ENCODE data around the gene IRF9. TPM values are rescaled to one million over a fixed set of nuclear protein-coding genes. Genes with fewer than 3 reads are reported as not detected.

The IRF9 gene
- total RNA-seq, 1 experiment from 2014 or later = 5.0 TPM

DNA sequence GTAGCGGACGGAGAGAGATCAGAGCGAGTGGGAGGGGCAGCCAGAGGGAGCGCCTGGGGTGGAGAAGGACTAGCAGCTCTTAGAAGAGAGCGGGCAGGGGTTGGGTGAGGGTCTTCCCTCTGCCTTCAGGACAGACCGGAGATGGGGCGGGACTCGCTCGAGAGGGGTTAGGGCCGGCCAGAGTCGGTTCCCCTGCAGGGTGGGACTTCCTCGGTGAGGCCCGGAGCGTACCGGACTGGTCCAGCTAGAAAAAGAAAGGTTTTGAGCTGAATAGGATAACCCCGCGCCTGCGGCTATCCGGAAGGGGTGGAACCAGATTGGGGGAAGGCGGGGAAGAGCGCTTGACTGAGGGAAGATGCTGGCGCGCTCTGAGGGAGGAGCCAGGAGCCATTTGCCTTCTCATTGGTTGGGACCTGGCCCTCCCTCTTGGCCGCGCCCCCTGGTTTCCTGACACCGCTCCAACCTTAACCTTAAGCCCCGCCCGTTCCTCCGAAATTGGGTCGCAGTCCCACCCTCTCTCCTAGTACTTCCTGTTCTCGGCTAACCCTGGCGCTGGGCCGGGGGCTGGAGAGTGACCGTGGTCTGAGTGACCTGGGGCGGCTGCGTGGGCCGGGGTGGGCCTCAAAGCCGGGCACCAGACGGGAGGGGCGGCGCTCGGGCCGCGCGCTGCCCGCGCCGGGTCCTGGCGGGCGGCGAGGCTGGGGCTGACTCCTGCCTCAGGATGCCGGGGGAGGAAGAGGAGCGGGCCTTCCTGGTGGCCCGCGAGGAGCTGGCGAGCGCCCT is 13.9 kb upstream of the IRF9 start, which contains the start of gene RNF31:
RNF31 (plus strand) TSS at position 521 of the 783 bp plus-strand sequence; CDS start at position 722, 201 bp downstream.
- peak; percentile 98 for DNase-seq (ENCODE audit: low read depth)

DNA sequence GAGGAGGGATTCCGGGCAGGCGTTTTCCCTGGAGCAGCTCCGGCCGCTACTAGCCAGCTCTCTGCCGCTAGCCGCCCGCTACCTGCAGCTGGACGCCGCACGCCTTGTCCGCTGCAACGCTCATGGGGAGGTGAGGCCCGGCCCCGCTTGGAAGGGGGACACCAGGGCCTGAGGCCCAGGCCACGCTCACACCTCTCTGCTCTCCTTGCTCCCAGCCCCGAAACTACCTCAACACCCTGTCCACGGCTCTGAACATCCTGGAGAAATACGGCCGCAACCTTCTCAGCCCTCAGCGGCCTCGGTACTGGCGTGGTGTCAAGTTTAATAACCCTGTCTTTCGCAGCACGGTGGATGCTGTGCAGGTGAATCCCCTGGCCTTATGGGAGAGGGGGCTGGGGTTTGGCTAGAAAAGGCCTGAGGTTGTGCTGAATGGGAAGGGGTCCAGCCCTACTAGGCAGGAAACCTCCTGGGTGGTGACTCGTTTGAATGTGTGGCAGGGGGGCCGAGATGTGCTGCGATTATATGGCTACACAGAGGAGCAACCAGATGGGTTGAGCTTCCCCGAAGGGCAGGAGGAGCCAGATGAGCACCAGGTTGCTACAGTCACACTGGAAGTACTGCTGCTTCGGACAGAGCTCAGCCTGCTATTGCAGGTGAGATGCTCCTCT is 13.2 kb upstream of the IRF9 start:
- no peak for DNase-seq (ENCODE audit: low read depth)

DNA sequence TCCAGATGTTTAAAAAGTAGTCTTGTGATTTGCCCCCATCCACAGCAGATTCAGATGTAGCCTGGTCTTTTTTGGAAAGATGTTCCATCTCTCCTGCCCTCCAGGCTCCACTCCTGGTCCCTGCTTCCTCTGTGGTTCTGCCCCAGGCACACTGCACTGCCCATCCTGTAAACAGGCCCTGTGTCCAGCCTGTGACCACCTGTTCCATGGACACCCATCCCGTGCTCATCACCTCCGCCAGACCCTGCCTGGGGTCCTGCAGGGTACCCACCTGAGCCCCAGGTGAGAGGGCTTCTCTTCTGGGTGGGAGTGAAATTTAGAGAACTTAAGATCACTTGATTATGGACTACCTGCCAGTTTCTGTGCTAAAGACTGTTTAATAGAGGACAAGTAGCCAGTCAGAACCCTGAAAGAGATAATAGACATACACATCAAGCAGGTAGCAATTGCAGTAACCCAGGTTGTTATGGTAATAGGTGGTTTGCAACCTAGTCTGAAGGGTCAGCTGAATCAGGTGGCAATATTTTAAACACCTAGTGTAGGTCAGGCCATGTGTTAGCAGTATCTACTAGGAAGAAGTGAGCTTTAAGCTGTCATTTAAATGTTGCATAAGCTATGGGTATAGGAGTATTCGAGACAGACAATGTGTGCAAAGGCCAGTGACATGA is 11.6 kb upstream of the IRF9 start:
- DNase-seq (ENCODE audit: low read depth) = no peak

DNA sequence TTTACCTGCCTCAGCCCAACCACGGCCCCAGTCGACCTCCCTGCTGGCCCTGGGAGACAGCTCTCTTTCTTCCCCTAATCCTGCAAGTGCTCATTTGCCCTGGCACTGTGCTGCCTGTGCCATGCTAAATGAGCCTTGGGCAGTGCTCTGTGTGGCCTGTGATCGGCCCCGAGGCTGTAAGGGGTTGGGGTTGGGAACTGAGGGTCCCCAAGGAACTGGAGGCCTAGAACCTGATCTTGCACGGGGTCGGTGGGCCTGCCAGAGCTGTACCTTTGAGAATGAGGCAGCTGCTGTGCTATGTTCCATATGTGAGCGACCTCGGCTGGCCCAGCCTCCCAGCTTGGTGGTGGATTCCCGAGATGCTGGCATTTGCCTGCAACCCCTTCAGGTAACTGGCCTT is 11.0 kb upstream of the IRF9 start:
- DNase-seq (ENCODE audit: low read depth) = no peak

DNA sequence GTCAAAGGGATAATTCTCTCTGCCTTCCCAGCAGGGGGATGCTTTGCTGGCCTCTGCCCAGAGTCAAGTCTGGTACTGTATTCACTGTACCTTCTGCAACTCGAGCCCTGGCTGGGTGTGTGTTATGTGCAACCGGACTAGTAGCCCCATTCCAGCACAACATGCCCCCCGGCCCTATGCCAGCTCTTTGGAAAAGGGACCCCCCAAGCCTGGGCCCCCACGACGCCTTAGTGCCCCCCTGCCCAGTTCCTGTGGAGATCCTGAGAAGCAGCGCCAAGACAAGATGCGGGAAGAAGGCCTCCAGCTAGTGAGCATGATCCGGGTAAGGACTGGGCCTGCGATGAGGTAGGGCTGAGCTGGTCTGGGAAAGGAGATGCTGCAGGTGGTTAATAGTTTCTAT is 10.5 kb upstream of the IRF9 start:
- no peak for DNase-seq (ENCODE audit: low read depth)

DNA sequence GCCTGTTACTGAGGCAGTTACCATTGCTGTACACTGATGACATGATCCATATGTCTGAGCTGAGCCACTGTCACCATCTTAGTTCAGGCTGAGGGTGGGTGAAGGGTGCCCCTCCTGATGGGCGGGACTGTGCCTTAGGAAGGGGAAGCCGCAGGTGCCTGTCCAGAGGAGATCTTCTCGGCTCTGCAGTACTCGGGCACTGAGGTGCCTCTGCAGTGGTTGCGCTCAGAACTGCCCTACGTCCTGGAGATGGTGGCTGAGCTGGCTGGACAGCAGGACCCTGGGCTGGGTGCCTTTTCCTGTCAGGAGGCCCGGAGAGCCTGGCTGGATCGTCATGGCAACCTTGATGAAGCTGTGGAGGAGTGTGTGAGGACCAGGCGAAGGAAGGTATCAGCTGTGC is 10.1 kb upstream of the IRF9 start:
- no peak for DNase-seq (ENCODE audit: low read depth)

DNA sequence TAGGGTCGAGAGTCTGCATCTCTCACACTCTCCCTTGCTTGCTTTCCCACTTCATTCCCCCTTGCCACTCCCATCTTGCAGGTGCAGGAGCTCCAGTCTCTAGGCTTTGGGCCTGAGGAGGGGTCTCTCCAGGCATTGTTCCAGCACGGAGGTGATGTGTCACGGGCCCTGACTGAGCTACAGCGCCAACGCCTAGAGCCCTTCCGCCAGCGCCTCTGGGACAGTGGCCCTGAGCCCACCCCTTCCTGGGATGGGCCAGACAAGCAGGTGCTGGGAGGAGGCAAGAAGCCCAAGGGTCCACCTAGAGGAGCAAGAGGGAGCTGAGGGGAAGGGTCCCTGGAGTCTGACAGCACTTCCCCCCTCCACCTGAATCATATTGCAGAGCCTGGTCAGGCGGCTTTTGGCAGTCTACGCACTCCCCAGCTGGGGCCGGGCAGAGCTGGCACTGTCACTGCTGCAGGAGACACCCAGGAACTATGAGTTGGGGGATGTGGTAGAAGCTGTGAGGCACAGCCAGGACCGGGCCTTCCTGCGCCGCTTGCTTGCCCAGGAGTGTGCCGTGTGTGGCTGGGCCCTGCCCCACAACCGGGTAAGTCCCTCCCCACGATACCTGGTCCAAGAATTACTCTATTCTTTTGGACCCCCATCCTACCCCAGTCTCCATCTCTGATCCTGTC is 9.5 kb upstream of the IRF9 start:
- no peak for DNase-seq (ENCODE audit: low read depth)

DNA sequence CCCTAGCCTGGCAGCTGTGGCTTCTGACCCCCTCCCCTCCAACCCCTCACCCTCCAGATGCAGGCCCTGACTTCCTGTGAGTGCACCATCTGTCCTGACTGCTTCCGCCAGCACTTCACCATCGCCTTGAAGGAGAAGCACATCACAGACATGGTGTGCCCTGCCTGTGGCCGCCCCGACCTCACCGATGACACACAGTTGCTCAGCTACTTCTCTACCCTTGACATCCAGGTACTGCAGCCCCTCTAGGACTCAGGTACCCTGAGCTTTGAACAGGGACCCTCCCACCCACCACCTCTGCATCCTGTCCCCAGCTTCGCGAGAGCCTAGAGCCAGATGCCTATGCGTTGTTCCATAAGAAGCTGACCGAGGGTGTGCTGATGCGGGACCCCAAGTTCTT is 6.0 kb upstream of the IRF9 start:
- no peak for DNase-seq (ENCODE audit: low read depth)

DNA sequence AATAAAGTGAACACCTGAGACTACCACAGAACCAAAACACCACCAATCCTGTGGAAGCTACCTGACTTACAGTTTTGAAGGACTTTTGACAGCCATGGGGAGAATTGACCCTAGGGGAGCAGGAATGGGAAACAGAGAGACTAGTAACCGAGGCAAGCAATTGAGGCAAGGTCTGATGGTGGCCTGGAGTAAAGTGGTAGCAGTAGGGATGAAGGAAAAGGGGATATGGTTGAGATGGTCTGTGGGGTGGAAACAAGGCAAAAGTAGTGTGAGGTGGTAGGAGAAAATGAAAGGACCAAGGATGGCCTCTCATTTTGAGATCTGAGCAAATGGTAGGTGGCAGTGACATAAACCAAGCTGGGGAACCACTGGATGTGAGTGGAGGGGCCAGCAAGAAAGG is 4.2 kb upstream of the IRF9 start:
- no peak for DNase-seq (ENCODE audit: low read depth)

DNA sequence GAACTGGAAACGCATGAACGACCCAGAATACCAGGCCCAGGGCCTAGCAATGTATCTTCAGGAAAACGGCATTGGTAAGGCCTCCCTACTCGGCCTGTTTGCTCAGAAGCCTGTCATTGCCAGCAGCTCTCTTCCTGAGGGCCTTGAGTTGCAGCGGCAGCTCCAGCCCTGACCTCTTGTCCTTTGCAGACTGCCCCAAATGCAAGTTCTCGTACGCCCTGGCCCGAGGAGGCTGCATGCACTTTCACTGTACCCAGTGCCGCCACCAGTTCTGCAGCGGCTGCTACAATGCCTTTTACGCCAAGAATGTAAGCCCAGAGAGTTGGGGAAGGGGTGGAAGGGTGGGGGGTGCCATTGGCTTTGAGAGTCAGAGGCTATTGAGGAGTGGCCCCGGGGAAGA is 3.7 kb upstream of the IRF9 start:
- DNase-seq (ENCODE audit: low read depth) = no peak

DNA sequence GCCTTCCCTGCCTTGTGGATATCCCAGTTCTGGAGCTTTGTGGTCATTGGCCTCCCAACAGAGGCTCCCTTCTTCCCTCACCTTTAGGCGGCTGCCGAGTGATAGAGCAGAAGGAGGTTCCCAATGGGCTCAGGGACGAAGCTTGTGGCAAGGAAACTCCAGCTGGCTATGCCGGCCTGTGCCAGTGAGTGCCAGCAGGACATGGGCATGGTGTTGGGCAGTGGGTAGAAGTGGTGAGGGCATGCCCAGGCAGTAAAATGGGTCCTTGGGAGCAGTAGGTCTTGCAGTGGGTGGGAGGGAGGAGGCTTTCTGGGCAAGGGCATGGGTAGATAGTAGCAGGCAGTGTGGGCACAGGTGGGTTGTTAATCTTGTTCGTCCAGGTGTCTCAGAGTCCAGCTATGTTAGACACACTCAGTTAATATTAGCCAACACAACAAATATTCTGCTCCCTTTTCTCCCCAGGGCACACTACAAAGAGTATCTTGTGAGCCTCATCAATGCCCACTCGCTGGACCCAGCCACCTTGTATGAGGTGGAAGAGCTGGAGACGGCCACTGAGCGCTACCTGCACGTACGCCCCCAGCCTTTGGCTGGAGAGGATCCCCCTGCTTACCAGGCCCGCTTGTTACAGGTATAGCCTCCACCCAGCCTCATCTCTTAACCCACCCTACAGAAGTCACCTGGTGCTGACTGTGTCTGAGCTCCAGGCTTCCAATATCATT is 1.1 kb upstream of the IRF9 start:
- no peak for DNase-seq (ENCODE audit: low read depth)

DNA sequence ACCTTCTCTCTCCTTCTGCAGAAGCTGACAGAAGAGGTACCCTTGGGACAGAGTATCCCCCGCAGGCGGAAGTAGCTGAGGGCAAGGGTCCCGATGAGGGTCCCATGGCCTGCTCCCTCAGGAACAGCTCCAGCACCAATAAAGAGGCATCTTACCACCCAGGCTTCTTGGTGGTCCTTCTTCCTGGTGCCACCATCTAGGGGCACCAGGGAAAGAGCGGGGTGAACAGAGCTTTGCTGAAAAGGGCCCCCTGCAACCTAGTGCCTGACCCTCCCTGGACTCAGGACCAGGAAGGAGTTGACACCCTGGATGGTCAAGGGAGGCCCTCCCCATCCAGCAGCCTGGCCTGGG is 591 bp upstream of the IRF9 start:
- no peak for DNase-seq (ENCODE audit: low read depth)

DNA sequence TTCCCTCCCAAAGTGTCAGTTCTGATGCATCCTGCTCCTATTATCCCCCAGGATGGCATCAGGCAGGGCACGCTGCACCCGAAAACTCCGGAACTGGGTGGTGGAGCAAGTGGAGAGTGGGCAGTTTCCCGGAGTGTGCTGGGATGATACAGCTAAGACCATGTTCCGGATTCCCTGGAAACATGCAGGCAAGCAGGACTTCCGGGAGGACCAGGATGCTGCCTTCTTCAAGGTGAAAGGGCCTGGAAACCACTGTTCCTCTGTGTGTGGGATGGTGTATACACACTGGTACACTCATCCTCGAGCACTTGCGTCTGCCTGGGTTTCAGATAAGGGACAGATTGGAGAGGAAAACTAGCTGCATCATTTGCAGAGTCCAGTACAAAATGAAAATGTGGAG is 1.0 kb downstream of the IRF9 start:
- no peak for DNase-seq (ENCODE audit: low read depth)

DNA sequence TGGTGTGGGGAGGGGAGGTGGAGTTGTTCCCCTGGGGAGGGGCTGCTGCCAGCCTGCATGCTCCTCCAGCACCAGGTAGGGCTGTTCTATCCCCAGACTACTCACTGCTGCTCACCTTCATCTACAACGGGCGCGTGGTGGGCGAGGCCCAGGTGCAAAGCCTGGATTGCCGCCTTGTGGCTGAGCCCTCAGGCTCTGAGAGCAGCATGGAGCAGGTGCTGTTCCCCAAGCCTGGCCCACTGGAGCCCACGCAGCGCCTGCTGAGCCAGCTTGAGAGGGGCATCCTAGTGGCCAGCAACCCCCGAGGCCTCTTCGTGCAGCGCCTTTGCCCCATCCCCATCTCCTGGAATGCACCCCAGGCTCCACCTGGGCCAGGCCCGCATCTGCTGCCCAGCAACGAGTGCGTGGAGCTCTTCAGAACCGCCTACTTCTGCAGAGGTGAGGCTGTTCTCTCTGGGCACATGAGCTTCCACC is 3.5 kb downstream of the IRF9 start:
- no peak for DNase-seq (ENCODE audit: low read depth)

DNA sequence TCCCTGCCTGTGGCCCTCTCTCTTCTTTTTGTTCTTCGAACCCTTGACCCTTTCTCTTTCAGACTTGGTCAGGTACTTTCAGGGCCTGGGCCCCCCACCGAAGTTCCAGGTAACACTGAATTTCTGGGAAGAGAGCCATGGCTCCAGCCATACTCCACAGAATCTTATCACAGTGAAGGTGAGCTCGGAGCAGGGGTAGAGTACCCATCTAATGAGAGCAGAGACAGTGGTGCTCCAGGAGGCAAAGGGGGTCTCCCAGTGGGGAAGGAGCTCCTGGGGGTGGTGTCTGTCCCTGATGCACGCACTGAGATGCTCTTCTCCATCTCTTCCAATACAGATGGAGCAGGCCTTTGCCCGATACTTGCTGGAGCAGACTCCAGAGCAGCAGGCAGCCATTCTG is 4.7 kb downstream of the IRF9 start:
- DNase-seq (ENCODE audit: low read depth) = no peak

DNA sequence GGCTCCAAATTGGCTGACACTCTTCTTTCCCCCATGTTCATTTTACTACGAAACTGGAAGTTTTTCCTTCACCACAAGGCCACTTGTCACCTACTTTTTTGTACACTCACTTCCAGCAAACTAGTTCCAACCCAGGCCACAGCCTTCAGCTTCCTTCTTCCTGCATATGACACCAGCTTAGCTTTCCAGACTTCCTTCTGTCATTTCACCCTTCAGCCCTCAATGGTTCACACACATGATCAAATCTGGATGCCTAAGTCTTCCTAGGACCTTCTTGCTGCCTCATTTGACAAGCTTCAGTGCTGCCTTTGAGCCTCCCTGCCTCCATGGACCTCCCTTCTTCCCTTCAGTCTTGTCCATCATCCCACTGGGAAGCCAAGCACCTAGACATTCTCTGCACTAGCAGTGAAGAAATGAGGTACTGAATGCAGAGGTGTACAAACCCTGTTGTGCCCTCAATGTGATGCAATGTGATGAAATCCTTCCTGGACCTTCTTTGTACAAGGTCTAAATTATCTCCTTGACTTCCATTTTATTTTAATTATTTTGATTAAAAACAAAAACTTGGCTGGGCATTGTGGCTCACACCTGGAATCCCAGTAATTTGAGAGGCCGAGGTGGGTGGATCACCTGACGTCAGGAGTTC is 6.5 kb downstream of the IRF9 start:
- no peak for DNase-seq (ENCODE audit: low read depth)

DNA sequence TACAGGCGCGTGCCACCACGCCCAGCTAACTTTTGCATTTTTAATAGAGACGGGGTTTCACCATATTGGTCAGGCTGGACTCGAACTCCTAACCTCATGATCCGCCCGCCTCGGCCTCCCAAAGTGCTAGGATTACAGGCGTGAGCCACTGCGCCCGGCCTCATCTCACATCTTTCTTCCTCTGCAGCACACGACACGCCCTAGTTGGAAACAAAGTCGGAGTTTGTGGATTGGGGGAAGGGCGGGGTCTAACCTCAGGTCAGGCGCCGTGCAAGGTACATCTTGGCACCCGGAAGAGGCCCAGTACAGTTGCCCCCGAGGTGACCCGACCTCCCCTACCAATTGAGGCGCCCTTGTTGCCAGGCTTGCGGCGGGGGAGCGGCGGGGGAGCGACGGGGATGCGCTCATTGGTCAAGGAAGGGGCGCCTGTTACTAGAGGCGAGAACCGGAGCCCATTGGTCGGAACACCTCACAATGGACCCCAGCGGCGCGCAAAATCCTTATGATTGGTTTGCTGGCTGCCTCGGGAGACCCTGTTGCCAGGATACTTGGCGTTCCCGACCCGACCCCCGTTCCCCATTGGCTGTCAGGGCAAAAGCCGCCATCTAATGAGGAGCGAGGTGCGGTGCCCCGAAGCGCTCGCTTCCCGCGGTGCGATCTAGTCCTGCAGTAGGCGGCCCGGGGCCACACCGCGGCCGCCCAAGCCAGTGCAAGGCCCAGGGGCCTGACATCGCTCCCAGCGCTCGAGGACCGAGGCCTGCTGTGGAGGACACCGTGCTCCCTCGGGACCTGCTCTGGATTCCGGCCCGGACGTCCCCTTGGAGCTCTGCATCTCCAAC is 10.6 kb downstream of the IRF9 start, which contains the start of gene REC8:
REC8 (plus strand) TSS at position 659 of the 839 bp plus-strand sequence. CDS start 473 bp downstream, outside the sequence.
- no peak for DNase-seq (ENCODE audit: low read depth)

DNA sequence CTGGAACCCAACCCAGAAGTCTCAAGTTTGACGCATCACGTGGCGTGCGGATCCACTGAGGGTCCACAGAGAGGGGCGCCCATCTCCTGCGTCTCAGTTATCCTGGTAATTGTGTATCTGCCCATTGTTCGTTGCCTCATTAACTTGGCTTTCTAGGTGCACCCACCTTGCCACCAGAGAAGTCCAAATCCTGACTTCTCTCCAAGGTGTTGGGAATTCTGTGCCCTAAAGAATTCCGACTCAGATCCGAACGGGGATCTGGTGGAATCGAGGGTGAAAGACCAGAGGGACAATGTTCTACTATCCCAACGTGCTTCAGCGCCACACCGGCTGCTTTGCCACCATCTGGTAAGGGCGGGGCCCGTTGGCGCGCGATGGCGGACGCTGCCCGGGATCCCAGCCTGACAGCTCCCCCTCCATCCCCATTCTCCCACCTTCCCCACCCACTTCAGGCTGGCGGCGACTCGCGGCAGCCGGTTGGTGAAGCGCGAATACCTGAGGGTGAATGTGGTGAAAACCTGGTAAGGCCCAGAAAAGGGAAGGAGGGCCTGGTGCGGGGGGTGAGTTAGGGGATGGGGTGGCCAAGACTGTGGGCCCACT is 11.3 kb downstream of the IRF9 start:
- no peak for DNase-seq (ENCODE audit: low read depth)

DNA sequence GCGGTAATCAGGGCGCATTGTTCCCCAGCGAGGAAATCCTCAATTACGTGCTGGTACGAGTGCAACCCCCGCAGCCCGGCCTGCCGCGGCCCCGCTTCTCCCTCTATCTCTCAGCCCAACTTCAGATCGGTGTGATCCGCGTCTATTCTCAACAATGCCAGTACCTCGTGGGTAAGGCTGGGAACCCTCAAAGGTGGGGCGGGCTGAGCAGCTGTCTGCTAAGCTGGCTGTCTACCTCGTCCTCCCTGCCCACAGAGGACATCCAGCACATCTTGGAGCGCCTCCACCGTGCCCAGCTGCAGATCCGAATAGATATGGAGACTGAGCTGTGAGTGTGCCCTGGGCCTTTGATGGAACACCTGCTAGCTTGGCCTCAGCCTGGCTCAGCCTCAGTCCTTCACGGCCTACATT is 11.8 kb downstream of the IRF9 start:
- DNase-seq (ENCODE audit: low read depth) = no peak
